ENCODE measurements around the gene DHX8. TPM values are rescaled to one million over a fixed set of nuclear protein-coding genes. Genes with fewer than 3 reads are reported as not detected.

Gene DHX8
- total and polyA plus RNA-seq, 10 of the 15 experiments (the other 5 are each of a cell fraction or from before 2014, with no cell fraction given), result 27.6 to 50.4 (median 35.7) TPM

GRCh38 chr17:43563600-43564594 is 80.1 kb downstream of the DHX8 start:
- no TSS peak for BruUV-seq (replicated peaks)
- SMC1A ChIA-PET (ENCODE audit: uncharacterized antibody, unreplicated experiment), result interaction anchor here (0.6 kb wide), 2 partner anchors 61 to 68 kb away, joined by 3 read pairs; no protein-coding TSS in a partner anchor

More at GRCh38 chr17:43563600-43564594, 80.1 kb downstream of the DHX8 start:
- no peaks in the 10 kb centered on the region for H4K20me1 ChIP-seq (ENCODE audit: control insufficient read depth, insufficient read depth)
- ChIA-PET POLR2A (interaction anchor here (1.5 kb wide), 1 partner anchor 10 kb away, joined by 6 read pairs; no protein-coding TSS in a partner anchor), RAD21 (ENCODE audit: unreplicated experiment) (interaction anchor here (1.8 kb wide), 1 partner anchor 11 kb away, joined by 6 read pairs; no protein-coding TSS in a partner anchor), CTCF (interaction anchor here (2.5 kb wide), 1 partner anchor 10 kb away, joined by 7 read pairs; no protein-coding TSS in a partner anchor)
- intact Hi-C loops (cut with micrococcal nuclease; ENCODE audit: unreplicated experiment) (no loop called here), in situ Hi-C loops (cut with MboI) (no loop called here)
- no peak for TF ChIP-seq RAD51 (IDR thresholded peaks at IDR 0.05)
- no peak for TF ChIP-seq HDAC6 (IDR thresholded peaks at IDR 0.05; ENCODE audit: unreplicated experiment)
- no peak for TF ChIP-seq ZNF622 (IDR thresholded peaks at IDR 0.05)
- no peak for TF ChIP-seq ZSCAN29 (IDR thresholded peaks at IDR 0.05)
- no peak for TF ChIP-seq RFX5 (IDR thresholded peaks at IDR 0.05; ENCODE audit: low read depth, low read length)
- TF ChIP-seq NRF1 (conservative IDR thresholded peaks at IDR 0.05; ENCODE audit: low read depth, low read length), result no peak
- TF ChIP-seq LARP7 (IDR thresholded peaks at IDR 0.05), result no peak
- no peak for TF ChIP-seq MYB (IDR thresholded peaks at IDR 0.05; ENCODE audit: borderline replicate concordance, low read depth, low read length)
- TF ChIP-seq WRNIP1 (IDR thresholded peaks at IDR 0.05; ENCODE audit: borderline replicate concordance, low read depth, low read length), result no peak
- TF ChIP-seq ATF2 (IDR thresholded peaks at IDR 0.05; ENCODE audit: low read length), result no peak
- TF ChIP-seq ZBTB40 (IDR thresholded peaks at IDR 0.05; ENCODE audit: borderline replicate concordance), result no peak
- TF ChIP-seq KLF5 (IDR thresholded peaks at IDR 0.05; ENCODE audit: partially characterized antibody), result no peak
- FAIRE-seq (no peak), DNase-seq (ENCODE audit: low read depth, low spot score) (no peak), ATAC-seq (no peak)
- H3K27me3 ChIP-seq (replicated peaks in 1 of 2; ENCODE audit: control insufficient read depth in 2 of 2, insufficient read depth in 2 of 2, low read length in 1 of 2), result peaks cover 3 to 6% of the 10 kb centered on the region in 2 experiments; a peak in 2 of 4 replicates
- no peaks in the 10 kb centered on the region for H3K9me3 ChIP-seq (replicated peaks; ENCODE audit: control insufficient read depth, insufficient read depth, low read length)
- no peaks in the 10 kb centered on the region for H3K36me3 ChIP-seq (ENCODE audit: control insufficient read depth in 2 of 2, insufficient read depth in 2 of 2, low read length in 1 of 2)
- H3K4me2 ChIP-seq (ENCODE audit: control insufficient read depth, insufficient read depth), result no peak overlapping the region
- H3K27ac ChIP-seq (ENCODE audit: control insufficient read depth, insufficient read depth), result no peak overlapping the region
- no peaks in the 10 kb centered on the region for H3K4me1 ChIP-seq (ENCODE audit: control insufficient read depth, insufficient read depth, low read length)
- no peaks in the 10 kb centered on the region for H3K79me2 ChIP-seq (ENCODE audit: control insufficient read depth, insufficient read depth, low read length)
- no peak overlapping the region for H3K4me3 ChIP-seq
- H2AFZ ChIP-seq (ENCODE audit: control insufficient read depth, low read depth, low read length), result no peak overlapping the region
- no peak overlapping the region for H3K9ac ChIP-seq (ENCODE audit: control insufficient read depth, insufficient read depth, low read length)
- 48% methylated on average over 15 of the region's 15 CpGs for whole genome bisulfite sequencing (ENCODE audit: insufficient coverage, insufficient replicate concordance, low lambda C conversion rate, missing lambda C conversion rate)
